GM19193 (cell line): ENCODE results near the gene PLSCR3.

Experiments
- POLR2A ChIP-seq: IDR thresholded peaks from 4 replicates; pipeline ENCODE4 v1.6.1; 2011; ENCODE audit not compliant: insufficient read depth, insufficient read length; ENCODE audit errors: extremely low read depth

The PLSCR3 gene

DNA sequence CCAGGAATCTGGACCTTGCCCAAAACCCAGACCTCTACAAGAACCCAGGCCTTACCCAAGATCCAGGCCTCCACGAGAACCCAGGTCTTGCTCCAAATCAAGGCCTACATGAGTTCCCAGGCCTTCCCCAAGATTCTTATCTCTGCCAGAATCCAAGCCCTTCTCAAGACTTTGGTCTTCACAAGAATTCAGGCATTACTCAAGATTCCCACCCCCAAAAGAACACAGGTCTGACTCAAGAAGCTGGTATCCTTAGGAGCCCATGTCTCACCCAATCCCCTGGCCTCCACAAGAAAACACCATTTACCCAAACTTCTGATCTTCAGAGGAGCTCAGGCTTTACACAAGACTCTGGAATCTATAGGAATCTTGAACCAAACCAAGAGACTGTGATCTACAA lies 36.9 kb upstream of the PLSCR3 start:
- no peak for TF ChIP-seq POLR2A

- TF ChIP-seq POLR2A, result no peak
Measured at GRCh38 chr17:7429722-7430121, 35.4 kb upstream of the PLSCR3 start.

GRCh38 chr17:7428557-7428956 lies 34.2 kb upstream of the PLSCR3 start, which contains the start of gene SPEM3:
SPEM3 (plus strand) TSS chr17:7428857; CDS start chr17:7428903, 46 bp downstream.
- no peak for TF ChIP-seq POLR2A

- TF ChIP-seq POLR2A, result no peak
Measured at GRCh38 chr17:7427549-7427948, 33.2 kb upstream of the PLSCR3 start.

DNA sequence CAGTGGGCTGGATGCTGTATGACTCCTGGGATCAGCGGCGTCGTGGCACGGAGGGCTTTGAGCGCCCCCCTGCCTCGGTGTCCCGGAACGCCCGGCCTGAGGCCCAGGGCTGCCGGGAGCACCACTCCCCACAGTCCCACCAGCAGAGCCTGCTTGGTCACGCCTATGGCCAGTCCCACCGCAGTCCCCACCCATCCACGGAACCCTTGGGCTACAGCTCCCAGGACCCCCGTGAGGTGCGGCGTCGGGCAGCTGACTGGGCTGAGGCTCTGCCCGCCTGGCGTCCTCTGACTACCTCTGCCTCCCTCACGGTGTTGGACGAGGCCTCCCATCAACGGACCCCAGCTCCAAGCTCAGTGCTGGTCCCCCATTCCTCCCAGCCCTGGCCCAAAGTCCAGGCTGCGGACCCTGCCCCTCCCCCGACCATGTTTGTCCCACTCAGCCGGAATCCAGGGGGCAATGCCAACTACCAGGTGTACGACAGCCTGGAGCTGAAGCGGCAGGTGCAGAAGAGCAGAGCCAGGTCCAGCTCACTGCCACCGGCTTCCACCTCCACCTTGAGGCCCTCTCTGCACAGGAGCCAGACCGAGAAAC lies 32.7 kb upstream of the PLSCR3 start:
- no peak for TF ChIP-seq POLR2A

- no peak for TF ChIP-seq POLR2A
Measured at GRCh38 chr17:7426203-7426863, 32.0 kb upstream of the PLSCR3 start.

- no peak for TF ChIP-seq POLR2A
Measured at GRCh38 chr17:7425756-7426155, 31.4 kb upstream of the PLSCR3 start.

- no peak for TF ChIP-seq POLR2A
Measured at GRCh38 chr17:7425316-7425715, 31.0 kb upstream of the PLSCR3 start, which contains the start of gene SPEM2. SPEM2 (plus strand) TSS chr17:7425616; CDS start chr17:7425689, 73 bp downstream.

- no peak for TF ChIP-seq POLR2A
Measured at GRCh38 chr17:7423679-7424078, 29.4 kb upstream of the PLSCR3 start.

- TF ChIP-seq POLR2A, result no peak
Measured at GRCh38 chr17:7421186-7421585, 26.9 kb upstream of the PLSCR3 start.

GRCh38 chr17:7419819-7420610 lies 25.7 kb upstream of the PLSCR3 start, which contains the start of gene SPEM1:
SPEM1 (plus strand) TSS chr17:7420324; CDS start chr17:7420385, 61 bp downstream.
- no peak for TF ChIP-seq POLR2A

DNA sequence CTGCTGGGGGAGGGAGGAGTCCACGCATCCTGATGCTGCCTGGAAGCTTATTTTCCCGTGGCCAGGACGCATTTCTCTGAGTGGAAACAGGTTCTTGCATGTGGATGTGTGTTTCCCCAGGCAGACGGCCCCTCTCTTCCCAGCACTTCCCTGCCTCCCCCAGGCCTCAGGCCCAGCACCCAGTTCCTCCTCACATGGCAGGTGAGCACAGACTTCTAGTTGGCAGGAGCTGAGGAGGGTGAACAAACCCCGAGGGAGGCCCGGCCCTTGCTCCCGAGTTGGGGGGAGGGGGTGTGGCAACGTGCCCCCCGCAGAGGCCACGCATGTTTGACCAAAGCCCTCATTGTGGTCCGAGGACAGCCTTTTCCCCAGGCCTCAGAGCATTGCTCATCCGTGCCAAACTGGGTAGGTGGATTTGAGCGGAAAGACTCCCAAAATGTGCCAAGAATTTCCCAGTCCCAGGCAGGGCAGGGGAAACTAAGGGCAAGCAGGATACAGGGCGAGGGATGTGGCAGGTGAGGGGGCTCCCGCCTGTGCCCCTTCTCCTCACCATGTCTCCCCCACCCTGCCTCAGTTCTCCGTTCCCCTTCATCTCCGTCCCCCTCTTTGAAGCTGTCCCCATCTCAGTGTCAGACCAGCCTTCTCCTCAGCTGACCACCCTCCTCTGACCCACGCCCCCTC lies 24.3 kb upstream of the PLSCR3 start:
- TF ChIP-seq POLR2A, result no peak

GRCh38 chr17:7417056-7417655 lies 22.8 kb upstream of the PLSCR3 start:
- no peak for TF ChIP-seq POLR2A

DNA sequence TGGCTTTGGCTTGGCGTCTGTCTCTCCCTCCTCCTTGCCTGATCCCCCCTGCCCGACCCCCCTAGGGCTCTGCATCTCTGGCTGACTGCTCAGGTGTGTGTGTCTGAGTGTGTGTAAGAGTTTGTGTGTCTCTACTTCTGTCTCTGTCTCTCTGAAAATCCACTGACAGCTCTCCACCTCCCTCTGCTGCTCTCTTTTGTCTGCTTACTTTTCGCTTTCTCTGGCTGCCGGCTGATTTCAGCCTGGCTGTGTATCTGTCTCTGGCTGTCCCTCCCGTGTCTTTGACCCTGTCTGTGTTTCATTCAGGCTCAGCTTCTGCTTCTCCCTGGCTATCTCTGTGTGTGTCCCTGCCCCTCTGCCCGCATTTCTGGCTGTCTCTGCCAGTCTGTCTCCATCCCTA lies 22.0 kb upstream of the PLSCR3 start:
- TF ChIP-seq POLR2A, result no peak

GRCh38 chr17:7415784-7416183 lies 21.5 kb upstream of the PLSCR3 start:
- TF ChIP-seq POLR2A, result no peak
